ENCODE data around the gene LARP4. TPM values are rescaled to one million over a fixed set of nuclear protein-coding genes. Genes with fewer than 3 reads are reported as not detected.

Gene LARP4
- total RNA-seq, 1 experiment from 2014 or later, result 78.8 TPM

- TF ChIP-seq, protein P1, sequence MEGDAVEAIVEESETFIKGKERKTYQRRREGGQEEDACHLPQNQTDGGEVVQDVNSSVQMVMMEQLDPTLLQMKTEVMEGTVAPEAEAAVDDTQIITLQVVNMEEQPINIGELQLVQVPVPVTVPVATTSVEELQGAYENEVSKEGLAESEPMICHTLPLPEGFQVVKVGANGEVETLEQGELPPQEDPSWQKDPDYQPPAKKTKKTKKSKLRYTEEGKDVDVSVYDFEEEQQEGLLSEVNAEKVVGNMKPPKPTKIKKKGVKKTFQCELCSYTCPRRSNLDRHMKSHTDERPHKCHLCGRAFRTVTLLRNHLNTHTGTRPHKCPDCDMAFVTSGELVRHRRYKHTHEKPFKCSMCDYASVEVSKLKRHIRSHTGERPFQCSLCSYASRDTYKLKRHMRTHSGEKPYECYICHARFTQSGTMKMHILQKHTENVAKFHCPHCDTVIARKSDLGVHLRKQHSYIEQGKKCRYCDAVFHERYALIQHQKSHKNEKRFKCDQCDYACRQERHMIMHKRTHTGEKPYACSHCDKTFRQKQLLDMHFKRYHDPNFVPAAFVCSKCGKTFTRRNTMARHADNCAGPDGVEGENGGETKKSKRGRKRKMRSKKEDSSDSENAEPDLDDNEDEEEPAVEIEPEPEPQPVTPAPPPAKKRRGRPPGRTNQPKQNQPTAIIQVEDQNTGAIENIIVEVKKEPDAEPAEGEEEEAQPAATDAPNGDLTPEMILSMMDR (IDR thresholded peaks at IDR 0.05; ENCODE audit: unreplicated experiment), result no peak
- no peak for DNase-seq (ENCODE audit: unreplicated experiment)
- Mint-ChIP-seq H3K36me3 (ENCODE audit: insufficient read depth, unreplicated experiment) (no peaks in the 10 kb centered on the region), H3K27ac (ENCODE audit: low read depth, unreplicated experiment) (no peak overlapping the region), H3K9me3 (ENCODE audit: unreplicated experiment) (no peaks in the 10 kb centered on the region), H3K4me3 (ENCODE audit: unreplicated experiment) (no peak overlapping the region), H3K4me1 (ENCODE audit: insufficient read depth, unreplicated experiment) (peaks cover 4% of the 10 kb centered on the region), H3K27me3 (ENCODE audit: insufficient read depth, unreplicated experiment) (no peaks in the 10 kb centered on the region)
- no TSS peak for BruUV-seq (replicated peaks)
- ChIA-PET CTCF (no interaction called here), POLR2A (interaction anchor here (0.7 kb wide), 2 partner anchors 36 to 170 kb away, joined by 3 read pairs; no protein-coding TSS in a partner anchor)
- intact Hi-C loops (cut with micrococcal nuclease), result no loop called here
Observed at GRCh38 chr12:50353869-50354593, 46.7 kb upstream of the LARP4 start.

DNA sequence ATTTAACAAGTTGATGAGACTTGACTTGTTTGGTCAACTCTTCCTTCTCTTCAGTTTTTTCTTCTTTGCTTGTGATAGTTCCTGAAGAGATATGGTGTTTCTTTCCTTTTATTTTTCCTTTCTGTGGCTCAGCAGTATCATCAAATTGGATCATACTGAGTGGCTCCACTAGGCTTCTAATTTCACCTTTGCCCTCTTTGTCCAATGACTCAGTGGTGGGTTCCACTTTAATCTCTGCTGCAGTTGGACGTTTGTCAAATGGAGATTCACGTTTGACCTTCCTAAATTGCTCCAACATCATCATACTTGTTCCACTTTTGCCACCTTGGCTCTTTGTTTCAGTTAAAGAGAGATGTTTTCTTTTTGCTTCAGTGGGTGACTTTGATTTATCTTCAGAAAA lies 45.8 kb upstream of the LARP4 start:
- Mint-ChIP-seq H3K27me3 (ENCODE audit: insufficient read depth, unreplicated experiment) (no peaks in the 10 kb centered on the region), H3K9me3 (ENCODE audit: unreplicated experiment) (no peaks in the 10 kb centered on the region), H3K27ac (ENCODE audit: low read depth, unreplicated experiment) (no peak overlapping the region), H3K36me3 (ENCODE audit: insufficient read depth, unreplicated experiment) (no peaks in the 10 kb centered on the region), H3K4me1 (ENCODE audit: insufficient read depth, unreplicated experiment) (no peaks in the 10 kb centered on the region), H3K4me3 (ENCODE audit: unreplicated experiment) (no peak overlapping the region)
- no peak for DNase-seq (ENCODE audit: unreplicated experiment)
- TF ChIP-seq, protein P1 (IDR thresholded peaks at IDR 0.05; ENCODE audit: unreplicated experiment), result no peak
- POLR2A ChIA-PET, result interaction anchor here (0.7 kb wide), 2 partner anchors 29 to 171 kb away, joined by 3 read pairs; no protein-coding TSS in a partner anchor
- CTCF ChIA-PET, result no interaction called here
- intact Hi-C loops (cut with micrococcal nuclease), result no loop called here
- no TSS peak for BruUV-seq (replicated peaks)

- no peak for DNase-seq (ENCODE audit: unreplicated experiment)
- Mint-ChIP-seq H3K27me3 (ENCODE audit: insufficient read depth, unreplicated experiment) (no peaks in the 10 kb centered on the region), H3K4me1 (ENCODE audit: insufficient read depth, unreplicated experiment) (no peaks in the 10 kb centered on the region), H3K4me3 (ENCODE audit: unreplicated experiment) (no peak overlapping the region), H3K36me3 (ENCODE audit: insufficient read depth, unreplicated experiment) (no peaks in the 10 kb centered on the region), H3K27ac (ENCODE audit: low read depth, unreplicated experiment) (no peak overlapping the region), H3K9me3 (ENCODE audit: unreplicated experiment) (no peaks in the 10 kb centered on the region)
- TF ChIP-seq, protein P1 (IDR thresholded peaks at IDR 0.05; ENCODE audit: unreplicated experiment), result no peak
- intact Hi-C loops (cut with micrococcal nuclease), result no loop called here
- POLR2A ChIA-PET, result interaction anchor here (0.6 to 0.7 kb wide), 2 partner anchors 29 to 87 kb away, joined by 3 to 4 read pairs; no protein-coding TSS in a partner anchor
- CTCF ChIA-PET, result no interaction called here
- no TSS peak for BruUV-seq (replicated peaks)
Observed at GRCh38 chr12:50355365-50355764, 45.3 kb upstream of the LARP4 start.

GRCh38 chr12:50362671-50363070 lies 38.0 kb upstream of the LARP4 start:
- intact Hi-C loops (cut with micrococcal nuclease), result no loop called here
- Mint-ChIP-seq H3K36me3 (ENCODE audit: insufficient read depth, unreplicated experiment) (no peaks in the 10 kb centered on the region), H3K4me1 (ENCODE audit: insufficient read depth, unreplicated experiment) (no peaks in the 10 kb centered on the region), H3K9me3 (ENCODE audit: unreplicated experiment) (no peaks in the 10 kb centered on the region), H3K27ac (ENCODE audit: low read depth, unreplicated experiment) (no peak overlapping the region), H3K4me3 (ENCODE audit: unreplicated experiment) (no peak overlapping the region), H3K27me3 (ENCODE audit: insufficient read depth, unreplicated experiment) (no peaks in the 10 kb centered on the region)
- TF ChIP-seq, protein P1 (IDR thresholded peaks at IDR 0.05; ENCODE audit: unreplicated experiment), result no peak
- no peak for DNase-seq (ENCODE audit: unreplicated experiment)
- CTCF ChIA-PET, result interaction anchor here (0.6 kb wide), 1 partner anchor 1449 kb away, joined by 3 read pairs; no protein-coding TSS in a partner anchor
- POLR2A ChIA-PET, result no interaction called here
- BruUV-seq (replicated peaks), result no TSS peak

Measured in MCF 10A (cell line).